Progenitor cell of endocrine pancreas (in vitro differentiated cells): ENCODE data around the gene ZNF385B. TPM values are rescaled to one million over a fixed set of nuclear protein-coding genes. Genes with fewer than 3 reads are reported as not detected.
"Not testable (repeated sequence)": the region's sequence is repeated elsewhere in the genome, so short reads cannot be mapped to it uniquely, and the experiment has no call there.

Experiments used
- DNase-seq: peaks from one replicate; pipeline ENCODE4 v3.0.0; 2021; ENCODE audit warnings: low spot score; ENCODE audit not compliant: unreplicated experiment
- H3K27ac Mint-ChIP-seq: 2 replicates; pipeline ENCODE4 v1.8.0; 2021; ENCODE audit warnings: mild to moderate bottlenecking, moderate library complexity, mixed read lengths
- H3K27me3 Mint-ChIP-seq: 2 replicates; pipeline ENCODE4 v1.8.0; 2021; ENCODE audit warnings: mixed read lengths
- H3K36me3 Mint-ChIP-seq: 2 replicates; pipeline ENCODE4 v1.8.0; 2022; ENCODE audit warnings: mixed read lengths; ENCODE audit not compliant: insufficient read depth
- H3K4me1 Mint-ChIP-seq: 2 replicates; pipeline ENCODE4 v1.8.0; 2021; ENCODE audit warnings: low read depth, mixed read lengths
- H3K4me3 Mint-ChIP-seq: 2 replicates; pipeline ENCODE4 v1.8.0; 2021; ENCODE audit warnings: low read depth, mild to moderate bottlenecking, moderate library complexity, mixed read lengths
- H3K9me3 Mint-ChIP-seq: 2 replicates; pipeline ENCODE4 v1.8.0; 2021; ENCODE audit warnings: low read depth, mixed read lengths
- total RNA-seq: library from RNA; stranded (reverse); gene quantifications from 2 replicates; pipeline ENCODE4 v1.2.1, GENCODE V29; 2021
- TF ChIP-seq, protein P1 (sequence below): fragments of 200-600 bp; sonication (generic); IDR thresholded peaks from one replicate; pipeline ENCODE4 v1.5.0; 2021; ENCODE audit warnings: antibody characterized with exemption, mild to moderate bottlenecking; ENCODE audit not compliant: unreplicated experiment

Gene ZNF385B
- total RNA-seq, 1 donor from 2014 or later, result 4.9 TPM

DNA sequence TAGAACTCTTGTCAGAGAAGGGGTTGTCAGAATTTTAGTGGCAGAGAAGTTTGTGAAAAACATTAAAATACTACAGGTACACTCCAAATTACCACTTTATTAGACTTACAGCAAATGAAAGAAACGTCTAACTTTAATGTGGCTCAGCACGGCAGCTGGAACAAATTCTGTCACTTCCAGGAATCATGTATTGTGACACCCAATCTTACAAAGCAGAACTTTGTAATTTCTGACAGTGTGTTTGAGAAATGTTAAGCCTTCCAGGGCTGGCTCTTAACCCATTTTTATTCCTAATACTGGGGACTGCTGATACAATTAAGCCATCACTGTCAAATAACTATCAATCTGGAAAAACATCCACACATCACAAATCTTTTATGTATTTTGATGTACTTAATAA, 216.4 kb downstream of the ZNF385B start:
- Mint-ChIP-seq H3K36me3 (no peaks in the 10 kb centered on the region), H3K4me1 (peaks cover 4% of the 10 kb centered on the region), H3K9me3 (no peaks in the 10 kb centered on the region), H3K27me3 (no peaks in the 10 kb centered on the region), H3K4me3 (no peak overlapping the region), H3K27ac (no peak overlapping the region)
- no peak for DNase-seq
- TF ChIP-seq, protein P1, sequence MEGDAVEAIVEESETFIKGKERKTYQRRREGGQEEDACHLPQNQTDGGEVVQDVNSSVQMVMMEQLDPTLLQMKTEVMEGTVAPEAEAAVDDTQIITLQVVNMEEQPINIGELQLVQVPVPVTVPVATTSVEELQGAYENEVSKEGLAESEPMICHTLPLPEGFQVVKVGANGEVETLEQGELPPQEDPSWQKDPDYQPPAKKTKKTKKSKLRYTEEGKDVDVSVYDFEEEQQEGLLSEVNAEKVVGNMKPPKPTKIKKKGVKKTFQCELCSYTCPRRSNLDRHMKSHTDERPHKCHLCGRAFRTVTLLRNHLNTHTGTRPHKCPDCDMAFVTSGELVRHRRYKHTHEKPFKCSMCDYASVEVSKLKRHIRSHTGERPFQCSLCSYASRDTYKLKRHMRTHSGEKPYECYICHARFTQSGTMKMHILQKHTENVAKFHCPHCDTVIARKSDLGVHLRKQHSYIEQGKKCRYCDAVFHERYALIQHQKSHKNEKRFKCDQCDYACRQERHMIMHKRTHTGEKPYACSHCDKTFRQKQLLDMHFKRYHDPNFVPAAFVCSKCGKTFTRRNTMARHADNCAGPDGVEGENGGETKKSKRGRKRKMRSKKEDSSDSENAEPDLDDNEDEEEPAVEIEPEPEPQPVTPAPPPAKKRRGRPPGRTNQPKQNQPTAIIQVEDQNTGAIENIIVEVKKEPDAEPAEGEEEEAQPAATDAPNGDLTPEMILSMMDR, result no peak

DNA sequence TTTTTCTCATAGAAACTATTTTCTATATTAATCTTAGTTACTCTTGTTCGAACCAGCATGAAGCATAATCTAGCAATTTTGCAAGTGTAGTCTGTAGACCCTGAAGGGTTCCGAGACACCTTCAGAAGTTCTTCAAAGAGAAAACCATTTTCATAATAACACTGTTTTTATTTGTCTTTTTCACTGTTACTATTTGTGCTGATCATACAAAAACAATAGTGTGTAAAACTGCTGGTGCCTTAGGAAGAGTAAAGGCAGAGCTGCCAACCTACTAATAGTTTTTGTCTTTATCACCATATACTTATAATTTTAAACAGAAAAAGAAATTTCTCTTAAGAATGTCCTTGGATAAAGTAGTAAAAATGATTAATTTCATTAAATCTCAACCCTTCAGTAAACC, 218.9 kb downstream of the ZNF385B start:
- no peaks in the 10 kb centered on the region for H3K36me3 Mint-ChIP-seq
- no peak overlapping the region for H3K27ac Mint-ChIP-seq
- no peaks in the 10 kb centered on the region for H3K27me3 Mint-ChIP-seq
- H3K9me3 Mint-ChIP-seq, result no peaks in the 10 kb centered on the region
- TF ChIP-seq, protein P1, result no peak
- no peak for DNase-seq
- H3K4me1 Mint-ChIP-seq, result peaks cover 4% of the 10 kb centered on the region
- H3K4me3 Mint-ChIP-seq, result no peak overlapping the region

DNA sequence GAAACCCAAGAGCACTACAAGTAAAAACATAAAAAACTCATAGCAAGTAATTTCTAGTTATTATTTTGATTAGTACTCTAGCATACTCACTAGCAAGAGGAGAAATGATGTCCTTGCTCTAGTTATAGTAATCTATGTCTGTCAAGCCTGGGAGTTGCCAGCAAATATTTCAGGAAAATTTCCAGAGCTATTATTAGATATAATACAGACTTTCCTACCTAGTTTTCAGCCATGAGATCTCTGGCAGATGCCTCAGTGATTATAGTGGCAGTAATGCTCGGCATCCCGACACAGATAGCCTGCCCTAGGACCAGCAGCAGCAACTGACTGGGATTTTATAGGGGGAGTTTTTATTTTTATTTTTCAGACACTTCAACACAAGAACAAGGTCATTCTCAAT, 224.4 kb downstream of the ZNF385B start:
- H3K27ac Mint-ChIP-seq, result no peak overlapping the region
- H3K36me3 Mint-ChIP-seq, result peaks cover 2% of the 10 kb centered on the region
- peaks cover 7% of the 10 kb centered on the region for H3K4me1 Mint-ChIP-seq
- no peak for DNase-seq
- TF ChIP-seq, protein P1, result no peak
- peaks cover 10% of the 10 kb centered on the region for H3K9me3 Mint-ChIP-seq
- H3K4me3 Mint-ChIP-seq, result no peak overlapping the region
- H3K27me3 Mint-ChIP-seq, result no peaks in the 10 kb centered on the region

DNA sequence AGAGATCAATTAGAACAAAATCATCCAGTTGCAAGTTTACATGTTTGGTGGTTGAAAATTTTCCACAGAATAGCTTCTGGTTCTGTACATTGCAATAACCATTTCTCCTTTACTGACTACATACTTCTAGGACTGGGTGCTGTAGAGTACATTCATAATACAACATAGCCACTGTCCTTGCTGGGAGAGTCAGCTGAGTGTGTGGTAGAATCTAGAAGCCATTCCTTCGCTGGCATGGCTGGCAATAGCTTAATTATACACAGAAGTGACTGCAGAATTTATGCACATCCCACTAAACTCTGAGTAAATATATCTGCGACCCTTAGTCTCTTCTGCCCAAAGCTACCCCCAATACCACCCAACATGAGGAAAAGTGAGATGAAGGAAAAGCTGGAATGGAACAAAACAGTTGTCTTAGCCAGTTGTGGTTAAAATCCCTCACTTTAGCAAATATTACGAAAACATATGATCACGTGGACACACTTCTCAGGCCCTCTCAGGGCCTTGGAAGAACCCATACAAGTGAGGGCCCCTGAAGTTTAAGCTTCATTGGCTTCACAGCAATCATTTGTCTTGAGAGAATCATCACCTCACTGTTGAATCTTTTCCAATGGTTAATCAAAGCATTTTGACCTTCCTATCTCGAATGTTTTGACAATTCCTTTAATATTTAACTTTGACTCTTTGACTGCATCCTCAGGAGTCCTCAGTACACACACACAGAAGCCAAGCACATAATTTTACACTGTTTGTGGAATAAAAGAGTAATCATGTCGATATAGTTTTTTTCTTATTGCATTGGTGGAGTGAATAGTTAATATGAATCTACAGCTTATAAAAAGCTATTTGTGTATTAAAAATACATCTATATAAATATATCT, 225.1 kb downstream of the ZNF385B start:
- Mint-ChIP-seq H3K4me3 (no peak overlapping the region), H3K4me1 (peaks cover 9% of the 10 kb centered on the region), H3K27me3 (no peaks in the 10 kb centered on the region), H3K9me3 (peaks cover 16% of the 10 kb centered on the region), H3K27ac (no peak overlapping the region), H3K36me3 (peaks cover 3% of the 10 kb centered on the region)
- TF ChIP-seq, protein P1, result no peak
- no peak for DNase-seq

DNA sequence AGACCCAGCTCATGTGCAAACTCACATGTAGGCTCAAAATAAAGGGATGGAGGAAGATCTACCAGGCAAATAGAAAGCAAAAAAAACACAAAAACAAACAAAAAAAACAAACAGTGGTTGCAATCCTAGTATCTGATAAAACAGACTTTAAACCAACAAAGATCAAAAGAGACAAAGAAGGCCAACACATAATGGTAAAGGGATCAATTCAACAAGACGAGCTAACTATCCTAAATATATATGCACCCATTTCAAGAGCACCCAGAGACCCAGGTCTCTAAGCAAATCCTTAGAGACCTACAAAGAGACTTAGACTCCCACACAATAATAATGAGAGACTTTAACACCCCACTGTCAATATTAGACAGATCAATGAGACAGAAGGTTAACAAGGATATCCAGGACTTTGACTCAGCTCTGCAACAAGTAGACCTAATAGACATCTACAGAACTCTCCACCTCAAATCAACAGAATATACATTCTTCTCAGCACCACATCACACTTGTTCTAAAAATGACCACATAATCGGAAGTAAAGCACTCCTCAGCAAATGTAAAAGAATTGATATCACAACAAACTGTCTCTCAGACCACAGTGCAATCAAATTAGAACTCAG, 229.5 kb downstream of the ZNF385B start:
- not testable (repeated sequence) for H3K4me3 Mint-ChIP-seq, H3K27ac Mint-ChIP-seq, H3K27me3 Mint-ChIP-seq, H3K4me1 Mint-ChIP-seq, DNase-seq, H3K36me3 Mint-ChIP-seq
- peaks cover 22% of the 10 kb centered on the region for H3K9me3 Mint-ChIP-seq

DNA sequence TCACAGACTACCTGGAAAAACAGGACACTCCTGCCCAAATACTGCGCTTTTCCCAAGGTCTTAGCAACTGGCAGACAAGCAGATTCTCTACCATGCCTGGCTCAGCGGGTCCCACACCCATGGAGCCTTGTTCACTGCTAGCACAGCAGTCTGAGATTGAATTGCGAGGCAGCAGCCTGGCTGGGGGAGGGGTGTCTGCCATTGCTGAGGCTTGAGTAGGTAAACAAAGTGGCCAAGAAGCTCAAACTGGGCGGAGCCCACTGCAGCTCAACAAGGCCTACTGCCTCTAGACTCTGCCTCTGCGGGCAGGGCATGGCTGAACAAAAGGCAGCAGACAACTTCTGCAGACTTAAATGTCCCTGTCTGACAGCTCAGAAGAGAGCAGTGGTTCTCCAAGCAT, 231.6 kb downstream of the ZNF385B start:
- H3K9me3 Mint-ChIP-seq, result peaks cover 22% of the 10 kb centered on the region
- not testable (repeated sequence) for H3K27ac Mint-ChIP-seq, H3K4me3 Mint-ChIP-seq, H3K27me3 Mint-ChIP-seq, DNase-seq, H3K4me1 Mint-ChIP-seq, H3K36me3 Mint-ChIP-seq
